K562 (cell line): ENCODE data around the gene SPPL3.

Experiments used
- CEBPG ChIP-seq, 3 experiments: fragments of 200-800 bp in 1 of 3; sonication (Bioruptor generic) in 1 of 3; sonication (generic) in 1 of 3; formaldehyde crosslinking in 1 of 3; IDR thresholded peaks in 2 of 3; conservative IDR thresholded peaks in 1 of 3; 2 replicates each; pipeline versions ENCODE4 v1.6.1 to v1.8.0; 2016 to 2022; ENCODE audit warnings: missing compliant biosample characterization in 2 of 3, missing genetic modification characterization in 2 of 3, mild to moderate bottlenecking in 1 of 3, missing genetic modification reagents in 1 of 3
- SMC3 ChIP-seq: conservative IDR thresholded peaks from 2 replicates; pipeline ENCODE4 v1.6.1; 2011; ENCODE audit warnings: low read depth, low read length, improper control_type of control experiment; ENCODE audit not compliant: insufficient read depth

DNA sequence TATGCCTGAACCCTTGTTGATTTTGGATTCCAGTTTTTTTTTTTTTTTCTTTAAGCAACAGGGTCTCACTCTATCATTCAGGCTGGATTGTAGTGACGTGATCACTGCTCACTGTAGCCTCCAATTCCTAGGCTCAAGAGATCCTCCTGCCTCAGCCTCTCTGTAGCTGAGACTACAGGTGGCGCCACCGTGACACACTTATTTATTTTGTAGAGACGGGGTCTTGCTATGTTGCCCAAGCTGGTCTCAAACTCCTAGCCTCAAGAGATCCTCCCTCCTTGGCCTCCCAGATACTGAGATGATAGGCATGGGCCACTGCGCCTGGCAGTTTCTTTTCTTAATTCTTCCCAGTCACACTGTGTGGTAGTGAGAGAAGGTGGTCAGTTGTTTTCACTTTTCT is 153.4 kb downstream of the SPPL3 start:
- TF ChIP-seq CEBPG (CRISPR knock-in tag; IDR thresholded peaks at IDR 0.05) (no peak), CEBPG (tag; conservative IDR thresholded peaks at IDR 0.05 in 1 of 2, IDR thresholded peaks at IDR 0.05 in 1 of 2) (no peak), SMC3 (no peak)
